WTC11 (cell line): ENCODE data around the gene MTCL1.

Experiments
- FOXJ3 ChIP-seq: sonication (generic); formaldehyde crosslinking; IDR thresholded peaks from 2 replicates; pipeline ENCODE4 v1.9.0; 2021; ENCODE audit warnings: missing genetic modification reagents, mild to moderate bottlenecking, borderline replicate concordance
- GABPB1 ChIP-seq: sonication (generic); formaldehyde crosslinking; IDR thresholded peaks from 2 replicates; pipeline ENCODE4 v1.8.1; 2023; ENCODE audit warnings: mild to moderate bottlenecking, missing genetic modification reagents
- JUN ChIP-seq: sonication (generic); formaldehyde crosslinking; IDR thresholded peaks from 2 replicates; pipeline ENCODE4 v1.8.0; 2023; ENCODE audit warnings: mild to moderate bottlenecking, missing genetic modification reagents
- MLX ChIP-seq: sonication (generic); formaldehyde crosslinking; IDR thresholded peaks from 2 replicates; pipeline ENCODE4 v1.8.1; 2023; ENCODE audit warnings: mild to moderate bottlenecking, missing genetic modification reagents, moderate library complexity
- MYBL2 ChIP-seq: sonication (generic); formaldehyde crosslinking; IDR thresholded peaks from 2 replicates; pipeline ENCODE4 v1.8.1; 2023; ENCODE audit warnings: mild to moderate bottlenecking, moderate library complexity, missing genetic modification reagents
- NR3C1 ChIP-seq: sonication (generic); formaldehyde crosslinking; conservative IDR thresholded peaks from 2 replicates; pipeline ENCODE4 v1.8.1; 2023; ENCODE audit warnings: low read depth, mild to moderate bottlenecking, missing genetic modification reagents
- RORB ChIP-seq: fragments of 250-450 bp; sonication (Bioruptor Pico); IDR thresholded peaks from 2 replicates; pipeline ENCODE4 v1.9.0; 2021; ENCODE audit warnings: mild to moderate bottlenecking
- SMAD3 ChIP-seq: sonication (generic); formaldehyde crosslinking; IDR thresholded peaks from 2 replicates; pipeline ENCODE4 v1.8.0; 2022; ENCODE audit warnings: missing genetic modification reagents, mild to moderate bottlenecking, borderline replicate concordance
- SP1 ChIP-seq: sonication (generic); formaldehyde crosslinking; conservative IDR thresholded peaks from 2 replicates; pipeline ENCODE4 v1.8.1; 2022; ENCODE audit warnings: missing genetic modification reagents
- ZNF423 ChIP-seq: fragments of 250-450 bp; sonication (Bioruptor Pico); IDR thresholded peaks from 2 replicates; pipeline ENCODE4 v2.1.2; 2022; ENCODE audit warnings: mild to moderate bottlenecking, moderate library complexity
- TF ChIP-seq, protein P1 (sequence below): fragments of 200-600 bp; IDR thresholded peaks from 2 replicates; pipeline ENCODE4 v1.8.0; 2022; ENCODE audit warnings: antibody characterized with exemption

GRCh38 chr18:8833480-8833879 is 128.1 kb downstream of the MTCL1 start:
- TF ChIP-seq, protein P1, sequence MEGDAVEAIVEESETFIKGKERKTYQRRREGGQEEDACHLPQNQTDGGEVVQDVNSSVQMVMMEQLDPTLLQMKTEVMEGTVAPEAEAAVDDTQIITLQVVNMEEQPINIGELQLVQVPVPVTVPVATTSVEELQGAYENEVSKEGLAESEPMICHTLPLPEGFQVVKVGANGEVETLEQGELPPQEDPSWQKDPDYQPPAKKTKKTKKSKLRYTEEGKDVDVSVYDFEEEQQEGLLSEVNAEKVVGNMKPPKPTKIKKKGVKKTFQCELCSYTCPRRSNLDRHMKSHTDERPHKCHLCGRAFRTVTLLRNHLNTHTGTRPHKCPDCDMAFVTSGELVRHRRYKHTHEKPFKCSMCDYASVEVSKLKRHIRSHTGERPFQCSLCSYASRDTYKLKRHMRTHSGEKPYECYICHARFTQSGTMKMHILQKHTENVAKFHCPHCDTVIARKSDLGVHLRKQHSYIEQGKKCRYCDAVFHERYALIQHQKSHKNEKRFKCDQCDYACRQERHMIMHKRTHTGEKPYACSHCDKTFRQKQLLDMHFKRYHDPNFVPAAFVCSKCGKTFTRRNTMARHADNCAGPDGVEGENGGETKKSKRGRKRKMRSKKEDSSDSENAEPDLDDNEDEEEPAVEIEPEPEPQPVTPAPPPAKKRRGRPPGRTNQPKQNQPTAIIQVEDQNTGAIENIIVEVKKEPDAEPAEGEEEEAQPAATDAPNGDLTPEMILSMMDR = no peak
- TF ChIP-seq NR3C1 (CRISPR knock-in tag) = no peak
- TF ChIP-seq MYBL2 (CRISPR knock-in tag) = no peak
- no peak for TF ChIP-seq ZNF423 (CRISPR knock-in tag)
- TF ChIP-seq JUN (CRISPR knock-in tag) = no peak
- no peak for TF ChIP-seq GABPB1 (CRISPR knock-in tag)
- no peak for TF ChIP-seq SMAD3 (CRISPR knock-in tag)
- no peak for TF ChIP-seq SP1 (CRISPR knock-in tag)
- no peak for TF ChIP-seq MLX
- TF ChIP-seq FOXJ3 (CRISPR knock-in tag) = no peak
- no peak for TF ChIP-seq RORB
